Fibroblast of skin of left quadriceps (primary cell): Measurements from ENCODE around the gene ZNF441.
"Not testable (repeated sequence)": the region's sequence is repeated elsewhere in the genome, so short reads cannot be mapped to it uniquely, and the experiment has no call there.

ENCODE experiments used
- DNase-seq, 2 experiments: peaks; one replicate each; pipeline ENCODE4 v3.0.0-alpha.2; 2013; ENCODE audit warnings: low read depth in 2 of 2

The ZNF441 gene

DNA sequence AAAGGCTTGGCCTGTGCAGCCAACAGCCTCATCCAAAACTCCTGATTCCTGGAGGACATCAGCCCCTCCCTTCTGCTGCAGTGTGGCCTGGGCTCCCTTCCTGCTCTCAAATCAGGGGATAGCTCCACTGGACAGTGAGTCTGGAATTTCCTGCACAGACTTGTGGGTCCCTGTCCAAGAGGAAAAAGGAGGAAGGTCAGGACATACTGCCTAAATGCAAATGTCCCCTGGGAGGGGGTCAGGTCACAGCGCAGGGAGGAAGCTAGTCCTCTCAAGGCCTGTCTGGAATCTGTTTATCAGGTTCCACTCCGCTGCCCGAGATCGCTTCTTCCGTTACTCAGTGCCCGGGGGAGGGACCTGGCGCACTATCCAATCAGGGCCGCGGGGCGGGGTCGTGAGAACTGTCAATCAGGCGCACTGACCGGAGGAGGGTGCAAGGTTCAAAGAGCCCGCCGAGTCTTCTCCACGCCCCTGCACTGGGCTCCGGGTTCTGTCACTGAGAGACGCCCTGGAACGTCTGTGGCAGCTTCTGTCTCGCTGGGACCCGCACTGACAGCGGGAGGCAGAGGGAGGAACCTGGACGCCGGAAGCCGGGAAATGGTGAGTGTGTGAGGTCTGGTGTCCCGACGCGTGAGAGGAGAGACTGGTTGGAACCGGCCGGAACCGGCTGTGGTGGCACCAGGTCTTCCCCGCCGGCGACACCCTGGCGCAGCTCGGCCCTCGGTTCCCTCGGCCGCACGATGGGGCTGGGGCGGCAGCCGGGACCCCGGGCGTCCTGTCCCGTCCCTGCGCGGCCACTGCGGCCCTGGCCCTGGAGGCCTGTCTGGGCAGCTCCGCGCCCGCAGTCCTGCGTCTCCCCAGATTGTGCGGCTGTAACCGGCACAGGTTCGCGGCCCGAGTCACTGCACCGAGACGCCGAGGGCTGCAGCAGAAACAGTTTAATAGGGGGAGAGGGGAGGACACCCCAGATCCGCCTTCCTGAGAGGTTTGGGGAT is at the start of gene ZNF441:
TSS of gene ZNF441 (plus strand) at position 404 of the 995 bp plus-strand sequence. CDS start at position 598, 194 bp downstream.
- peak; percentile 81 to 82 for DNase-seq

DNA sequence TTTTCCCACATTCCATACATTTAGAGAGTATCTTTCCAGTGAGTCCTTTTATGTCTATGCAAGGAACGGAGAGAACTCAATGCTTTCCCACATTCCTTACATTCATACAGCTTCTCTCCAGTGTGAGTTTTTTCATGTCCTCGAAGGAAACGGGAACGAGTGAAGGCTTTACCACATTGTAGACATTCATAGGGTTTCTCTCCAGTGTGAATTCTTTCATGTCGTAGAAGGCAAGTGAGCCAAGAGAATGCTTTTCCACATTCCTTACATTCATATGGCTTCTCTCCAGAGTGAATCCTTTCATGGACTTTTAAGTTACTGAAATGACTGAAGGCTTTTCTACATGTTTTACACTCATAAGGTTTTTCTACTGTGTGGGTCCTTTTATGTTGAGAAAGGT is 45.1 kb upstream of the ZNF441 start:
- DNase-seq, result no peak

- DNase-seq, result no peak
These were observed 44.4 kb upstream of the ZNF441 start for GRCh38 chr19:11722414-11722813.

GRCh38 chr19:11729586-11729985 is 37.2 kb upstream of the ZNF441 start:
- no peak for DNase-seq

- DNase-seq, result no peak
These were observed 31.4 kb upstream of the ZNF441 start for GRCh38 chr19:11735375-11735774.

DNA sequence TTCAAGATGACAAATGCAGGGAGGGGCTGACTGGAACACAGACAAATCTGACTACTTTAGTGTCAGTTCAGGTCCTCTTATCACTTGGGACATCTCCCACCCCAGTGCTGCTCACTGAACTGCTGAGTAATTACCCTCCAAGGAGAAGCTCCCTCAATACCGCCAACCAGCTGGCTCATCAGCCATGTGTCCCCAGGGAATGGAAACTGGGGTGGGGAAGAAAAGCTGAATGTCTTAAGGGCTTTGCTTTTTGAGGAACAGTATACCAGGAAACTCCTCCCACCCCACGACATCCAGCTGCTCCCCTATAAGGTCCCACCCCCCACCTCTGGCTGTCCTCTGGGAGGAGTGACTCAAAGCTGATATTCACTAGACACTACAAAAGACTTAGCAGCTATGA is 30.1 kb upstream of the ZNF441 start:
- DNase-seq, result peak; percentile 15 to 18

GRCh38 chr19:11737964-11738745 is 28.6 kb upstream of the ZNF441 start:
- no peak for DNase-seq

DNA sequence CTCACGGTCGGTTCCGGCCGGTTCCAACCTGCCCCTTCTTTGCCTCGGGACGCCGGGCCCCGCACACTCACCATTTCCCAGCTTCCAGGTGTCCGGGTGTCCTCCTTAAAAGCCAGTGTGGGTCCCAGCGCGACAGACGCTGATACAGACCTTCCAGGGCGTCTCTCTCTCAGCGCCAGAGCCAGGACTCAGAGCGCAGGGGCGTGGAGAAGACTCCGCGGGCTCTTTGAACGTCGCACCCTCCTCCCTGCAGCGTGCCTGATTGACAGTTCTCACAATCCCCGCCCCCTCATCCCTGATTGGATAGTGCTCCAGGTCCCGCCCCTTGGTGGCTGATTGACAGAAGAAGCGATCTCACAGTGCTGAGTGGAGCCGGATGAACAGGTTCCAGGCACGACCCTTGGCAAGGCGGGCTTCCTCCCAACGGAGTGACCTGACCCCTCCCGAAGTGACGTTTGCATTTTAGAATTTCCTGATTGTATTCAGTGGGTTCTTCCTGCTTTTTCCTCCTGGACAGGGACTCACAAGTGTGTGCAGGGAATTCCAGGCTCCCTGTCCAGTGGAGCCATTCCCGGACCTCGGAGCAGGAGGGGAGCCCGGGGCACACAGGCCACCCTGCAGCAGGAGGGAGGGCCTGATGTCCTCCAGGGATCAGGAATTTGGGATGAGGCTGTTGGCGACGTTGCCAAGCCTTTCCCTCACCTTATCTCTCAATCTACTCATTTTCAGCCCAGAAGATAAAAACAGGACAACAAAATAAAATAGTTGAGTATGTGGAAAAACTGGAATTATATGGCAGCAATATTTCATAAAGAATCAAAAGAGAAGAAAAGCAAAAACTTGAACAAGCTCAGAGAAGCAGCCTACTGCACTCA is 27.8 kb upstream of the ZNF441 start, which contains the start of gene ZNF823:
TSS of gene ZNF823 (minus strand) at position 201 of the 875 bp plus-strand sequence. CDS start at position 74, 127 bp downstream.
- peak; percentile 94 to 95 for DNase-seq

GRCh38 chr19:11745869-11746268 is 20.9 kb upstream of the ZNF441 start:
- DNase-seq, result no peak

- no peak for DNase-seq
These were observed 19.5 kb upstream of the ZNF441 start for GRCh38 chr19:11747277-11747676.

DNA sequence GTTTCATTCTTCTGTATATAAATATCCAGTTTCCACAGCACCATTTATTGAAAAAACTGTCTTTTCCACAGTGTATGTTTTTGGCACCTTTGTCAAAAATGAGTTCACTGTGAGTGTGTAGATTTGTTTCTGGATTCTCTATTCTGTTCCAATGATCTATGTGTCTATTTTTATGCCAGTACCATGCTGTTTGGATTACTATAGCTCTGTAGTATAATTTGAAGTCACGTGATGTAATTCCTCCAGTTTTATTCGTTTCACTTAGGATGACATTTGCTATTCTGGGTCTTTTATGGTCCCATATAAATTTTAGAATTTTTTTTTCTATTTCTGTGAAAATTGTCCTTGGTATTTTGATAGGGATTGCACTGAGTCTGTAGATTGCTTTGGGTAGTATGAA is 17.0 kb upstream of the ZNF441 start:
- DNase-seq, result no peak

DNA sequence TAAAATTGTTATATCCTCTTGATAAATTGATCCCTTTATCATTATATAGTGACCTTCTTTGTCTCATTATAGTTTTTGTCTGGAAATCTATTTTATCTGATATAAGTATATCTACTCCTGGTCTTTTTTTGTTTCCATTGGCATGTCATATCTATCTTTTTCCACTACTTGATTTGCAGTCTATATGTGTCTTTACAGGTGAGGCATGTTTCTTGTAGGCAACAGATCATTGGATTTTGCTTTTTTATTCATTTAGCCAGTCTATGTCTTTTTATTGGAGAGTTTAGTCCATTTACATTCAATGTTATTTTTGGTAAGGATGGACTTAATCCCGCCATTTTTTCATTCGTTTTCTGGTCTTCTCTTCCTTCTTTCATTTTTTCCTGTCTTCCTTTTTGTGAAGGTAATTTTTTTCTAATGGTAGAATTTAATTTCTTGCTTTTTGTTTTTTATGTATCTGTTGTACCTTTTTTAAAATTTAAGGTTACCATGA is 14.5 kb upstream of the ZNF441 start:
- no peak for DNase-seq

- DNase-seq, result no peak
These were observed 12.1 kb upstream of the ZNF441 start for GRCh38 chr19:11754663-11755062.

GRCh38 chr19:11756965-11757364 is 9.8 kb upstream of the ZNF441 start:
- DNase-seq, result no peak

- no peak for DNase-seq
These were observed 7.0 kb upstream of the ZNF441 start for GRCh38 chr19:11759805-11760204.

DNA sequence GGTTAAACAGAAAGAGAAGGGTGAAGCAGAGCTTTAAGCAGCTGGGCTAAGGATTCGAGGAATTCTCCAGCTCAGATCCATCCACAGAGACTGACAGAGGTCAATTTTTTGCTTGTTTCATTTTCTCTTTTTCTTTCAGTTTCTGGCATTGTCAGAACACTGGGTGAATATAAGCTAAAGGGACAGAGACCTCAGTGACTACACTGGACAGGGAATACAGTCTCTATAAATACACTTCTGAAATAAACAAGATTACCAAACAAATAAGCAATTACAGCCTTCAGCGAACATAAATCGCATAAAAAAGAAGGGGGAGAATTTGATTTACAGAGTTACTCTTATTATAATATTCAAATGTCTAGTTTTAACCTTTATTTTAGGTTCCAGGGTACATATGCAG is 3.7 kb upstream of the ZNF441 start:
- no peak for DNase-seq

DNA sequence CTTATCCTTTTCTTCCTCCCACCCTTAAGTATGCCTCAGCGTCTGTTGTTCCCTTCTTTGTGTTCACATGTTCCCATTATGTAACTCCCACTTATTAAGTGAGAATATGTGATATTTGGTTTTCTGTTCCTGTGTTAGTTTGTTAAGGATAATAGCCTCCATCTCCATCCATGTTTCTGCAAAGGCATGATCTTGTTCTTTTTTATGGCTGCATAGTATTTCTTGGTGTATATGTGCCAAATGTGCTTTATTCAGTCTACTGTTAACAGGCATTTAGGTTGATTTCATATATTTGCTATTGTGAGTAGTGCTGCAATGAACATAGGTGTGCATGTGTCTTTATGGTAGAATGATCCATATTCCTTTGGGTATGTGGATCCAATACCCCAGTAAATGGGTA is 3.2 kb upstream of the ZNF441 start:
- no peak for DNase-seq

DNA sequence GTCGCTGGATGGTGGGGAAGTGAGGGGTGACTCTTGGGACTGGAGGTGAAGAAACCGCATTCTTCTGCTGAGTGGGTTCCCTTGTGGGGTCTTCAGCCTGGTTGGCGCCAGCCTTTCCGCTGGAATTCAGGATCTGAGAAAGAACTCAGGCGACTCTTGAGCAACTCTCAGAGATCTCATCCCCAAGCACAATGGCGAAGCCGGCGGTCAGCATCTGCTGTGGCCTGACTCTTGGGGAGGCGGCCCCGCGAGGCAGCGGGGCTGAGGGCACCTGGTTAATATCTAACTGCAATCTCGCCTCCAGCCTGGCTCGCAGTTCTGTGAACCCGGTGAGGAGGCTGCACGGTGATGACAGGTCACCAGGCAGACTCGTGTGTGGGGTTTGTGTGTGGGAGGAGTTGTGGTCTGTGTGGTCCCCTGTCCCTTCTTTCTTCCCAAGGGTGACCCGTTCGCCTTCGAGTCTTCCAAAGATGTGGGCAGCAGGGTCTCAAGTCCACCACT is 883 bp downstream of the ZNF441 start:
- no peak for DNase-seq

DNA sequence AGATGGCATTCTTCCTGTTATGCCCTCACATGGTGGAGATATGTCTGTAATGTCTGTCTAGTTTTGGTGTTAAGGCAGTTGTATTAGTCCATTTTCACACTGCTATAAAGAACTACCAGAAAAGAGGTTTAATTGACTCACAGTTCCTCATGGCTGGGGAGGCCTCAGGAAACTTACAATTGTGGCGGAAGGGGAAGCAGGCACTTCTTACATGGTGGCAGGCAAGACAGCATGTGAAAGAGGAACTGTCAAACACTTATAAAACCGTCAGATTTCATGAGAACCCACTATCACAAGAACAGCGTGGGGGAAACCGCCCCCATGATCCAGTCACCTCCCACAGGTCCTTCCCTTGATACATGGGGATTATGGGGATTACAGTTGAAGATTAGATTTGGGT is 3.2 kb downstream of the ZNF441 start:
- DNase-seq, result no peak

GRCh38 chr19:11771520-11771919 is 4.7 kb downstream of the ZNF441 start:
- not testable (repeated sequence) for DNase-seq

DNA sequence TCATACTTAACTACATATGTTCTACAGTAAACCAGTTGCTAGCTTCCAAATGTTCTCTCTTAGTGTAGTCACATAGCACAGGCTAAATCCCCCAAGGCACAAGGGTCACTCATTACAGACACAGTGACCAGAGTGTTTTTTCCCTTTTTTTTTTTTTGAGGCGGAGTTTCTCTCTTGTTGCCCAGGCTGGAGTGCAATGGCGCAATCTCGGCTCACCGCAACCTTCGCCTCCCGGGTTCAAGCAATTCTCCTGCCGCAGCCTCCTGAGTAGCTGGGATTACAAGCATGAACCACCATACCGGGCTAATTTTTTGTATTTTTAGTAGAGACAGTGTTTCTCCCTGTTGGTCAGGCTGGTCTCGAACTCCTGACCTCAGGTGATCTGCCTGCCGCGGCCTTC is 9.9 kb downstream of the ZNF441 start:
- not testable (repeated sequence) for DNase-seq
